Keratinocyte (primary cell): ENCODE measurements around the gene RAB29.

Experiments used
- EZH2 ChIP-seq: IDR thresholded peaks from one replicate; pipeline ENCODE4 v1.6.1; 2012; ENCODE audit warnings: inconsistent platforms, mild to moderate bottlenecking, low read length, moderate library complexity
- TF ChIP-seq, protein P1 (sequence below), 3 experiments: IDR thresholded peaks in 1 of 3; conservative IDR thresholded peaks in 1 of 3; optimal IDR thresholded peaks in 1 of 3; 2 replicates in 2 of 3; 3 replicates in 1 of 3; pipeline versions ENCODE3 to v1.5.1; 2011; ENCODE audit warnings: low read length in 3 of 3, mild to moderate bottlenecking in 3 of 3, moderate library complexity in 2 of 3, control low read depth in 1 of 3, inconsistent platforms in 1 of 3; ENCODE audit not compliant: insufficient read depth in 2 of 3; ENCODE audit errors: extremely low read depth in 1 of 3

- TF ChIP-seq EZH2: no peak
- TF ChIP-seq, protein P1, sequence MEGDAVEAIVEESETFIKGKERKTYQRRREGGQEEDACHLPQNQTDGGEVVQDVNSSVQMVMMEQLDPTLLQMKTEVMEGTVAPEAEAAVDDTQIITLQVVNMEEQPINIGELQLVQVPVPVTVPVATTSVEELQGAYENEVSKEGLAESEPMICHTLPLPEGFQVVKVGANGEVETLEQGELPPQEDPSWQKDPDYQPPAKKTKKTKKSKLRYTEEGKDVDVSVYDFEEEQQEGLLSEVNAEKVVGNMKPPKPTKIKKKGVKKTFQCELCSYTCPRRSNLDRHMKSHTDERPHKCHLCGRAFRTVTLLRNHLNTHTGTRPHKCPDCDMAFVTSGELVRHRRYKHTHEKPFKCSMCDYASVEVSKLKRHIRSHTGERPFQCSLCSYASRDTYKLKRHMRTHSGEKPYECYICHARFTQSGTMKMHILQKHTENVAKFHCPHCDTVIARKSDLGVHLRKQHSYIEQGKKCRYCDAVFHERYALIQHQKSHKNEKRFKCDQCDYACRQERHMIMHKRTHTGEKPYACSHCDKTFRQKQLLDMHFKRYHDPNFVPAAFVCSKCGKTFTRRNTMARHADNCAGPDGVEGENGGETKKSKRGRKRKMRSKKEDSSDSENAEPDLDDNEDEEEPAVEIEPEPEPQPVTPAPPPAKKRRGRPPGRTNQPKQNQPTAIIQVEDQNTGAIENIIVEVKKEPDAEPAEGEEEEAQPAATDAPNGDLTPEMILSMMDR (optimal IDR thresholded peaks at IDR 0.05 in 1 of 3, IDR thresholded peaks at IDR 0.05 in 1 of 3, conservative IDR thresholded peaks at IDR 0.05 in 1 of 3; ENCODE audit: extremely low read depth in 1 of 3, insufficient read depth in 2 of 3, low read length in 3 of 3): no peak
Observed at GRCh38 chr1:205770618-205771017, 4.7 kb downstream of the RAB29 start.
